Keratinocyte (primary cell): ENCODE data around the gene STYK1. TPM values are rescaled to one million over a fixed set of nuclear protein-coding genes. Genes with fewer than 3 reads are reported as not detected.

Experiments
- DNase-seq: peaks from one replicate; pipeline ENCODE4 v3.0.0-alpha.2; 2011; ENCODE audit warnings: low read depth, missing footprints, low spot score
- FAIRE-seq: peaks from 2 replicates; lab custom pipeline; 2011; peaks lifted over from hg19 to GRCh38; lab: Jason Lieb, UNC
- H2AFZ ChIP-seq: 2 replicates; pipeline ENCODE4 v1.6.0; 2012; ENCODE audit warnings: low read length, control low read depth, inconsistent platforms; ENCODE audit not compliant: control insufficient read depth
- H3K27ac ChIP-seq: 2 replicates; pipeline ENCODE4 v1.5.1; 2011; ENCODE audit warnings: low read length; ENCODE audit not compliant: control insufficient read depth, insufficient read depth
- H3K27me3 ChIP-seq: 3 replicates; pipeline ENCODE4 v1.6.0; 2011; ENCODE audit warnings: low read length; ENCODE audit not compliant: control insufficient read depth, insufficient read depth; ENCODE audit errors: extremely low read depth
- H3K36me3 ChIP-seq, 2 experiments: 2 replicates in 1 of 2; 3 replicates in 1 of 2; pipeline ENCODE4 v1.5.1; 2011; ENCODE audit warnings: low read length in 2 of 2, mild to moderate bottlenecking in 1 of 2; ENCODE audit not compliant: control insufficient read depth in 2 of 2, insufficient read depth in 2 of 2; ENCODE audit errors: extremely low read depth in 1 of 2
- H3K4me1 ChIP-seq: 3 replicates; pipeline ENCODE4 v1.5.1; 2011; ENCODE audit warnings: low read length; ENCODE audit not compliant: control insufficient read depth, insufficient read depth; ENCODE audit errors: extremely low read depth
- H3K4me2 ChIP-seq: 3 replicates; pipeline ENCODE4 v1.6.0; 2011; ENCODE audit warnings: low read depth, low read length; ENCODE audit not compliant: control insufficient read depth, insufficient read depth; ENCODE audit errors: extremely low read depth
- H3K4me3 ChIP-seq, 3 experiments: fragments of 200-600 bp in 1 of 3; sonication (generic) in 1 of 3; 2 replicates in 2 of 3; 3 replicates in 1 of 3; pipeline ENCODE4 v1.5.1; 2011 to 2016; ENCODE audit warnings: low read length in 3 of 3, mild to moderate bottlenecking in 3 of 3, control low read depth in 2 of 3, inconsistent platforms in 1 of 3, low read depth in 1 of 3, mixed read lengths in 1 of 3, mixed run types in 1 of 3, moderate library complexity in 1 of 3; ENCODE audit not compliant: control insufficient read depth in 2 of 3, insufficient read depth in 2 of 3; ENCODE audit errors: extremely low read depth in 1 of 3
- H3K79me2 ChIP-seq: 2 replicates; pipeline ENCODE4 v1.6.0; 2012; ENCODE audit warnings: low read length; ENCODE audit not compliant: control insufficient read depth, insufficient read depth
- H3K9ac ChIP-seq: 3 replicates; pipeline ENCODE4 v1.6.0; 2011; ENCODE audit warnings: low read length; ENCODE audit not compliant: control insufficient read depth, insufficient read depth; ENCODE audit errors: extremely low read depth
- H3K9me1 ChIP-seq: 3 replicates; pipeline ENCODE4 v1.6.0; 2011; ENCODE audit warnings: low read length; ENCODE audit not compliant: control insufficient read depth, insufficient read depth; ENCODE audit errors: extremely low read depth
- H3K9me3 ChIP-seq: 2 replicates; pipeline ENCODE4 v1.5.1; 2012; ENCODE audit warnings: low read depth, low read length; ENCODE audit not compliant: control insufficient read depth
- H4K20me1 ChIP-seq: 3 replicates; pipeline ENCODE4 v1.6.0; 2011; ENCODE audit warnings: low read length; ENCODE audit not compliant: control insufficient read depth, insufficient read depth; ENCODE audit errors: extremely low read depth
- CTCF ChIP-seq, 3 experiments: IDR thresholded peaks in 1 of 3; conservative IDR thresholded peaks in 1 of 3; optimal IDR thresholded peaks in 1 of 3; 2 replicates in 2 of 3; 3 replicates in 1 of 3; pipeline versions ENCODE3 to v1.5.1; 2011; ENCODE audit warnings: low read length in 3 of 3, mild to moderate bottlenecking in 3 of 3, moderate library complexity in 2 of 3, control low read depth in 1 of 3, inconsistent platforms in 1 of 3; ENCODE audit not compliant: insufficient read depth in 2 of 3; ENCODE audit errors: extremely low read depth in 1 of 3
- EZH2 ChIP-seq: IDR thresholded peaks from one replicate; pipeline ENCODE4 v1.6.1; 2012; ENCODE audit warnings: inconsistent platforms, mild to moderate bottlenecking, low read length, moderate library complexity
- dilution Hi-C: fragments of 300-500 bp; cut with MboI; formaldehyde crosslinking; loops from one replicate; pipeline ENCODE4 v1.7.0; 2020; ENCODE audit warnings: low sequenced_read_pairs; ENCODE audit not compliant: extremely low pct_ligation_motif_present
- polyA plus RNA-seq, 5 experiments: library from polyadenylated mRNA; depleted of rRNA in 3 of 5; stranded (reverse) in 3 of 5; stranded (forward) in 1 of 5; unstranded in 1 of 5; fragments of >200 nt; gene quantifications; 1 replicate in 1 of 5; 2 replicates in 3 of 5; 3 replicates in 1 of 5; pipeline versions ENCODE4 v1.2.1 to v1.2.3, GENCODE V29; 2011 to 2012; ENCODE audit warnings: missing spikeins in 2 of 5, low read depth in 1 of 5, low replicate concordance in 1 of 5

Gene STYK1
- polyA plus RNA-seq, 1 donor (not counting 4 experiments of a cell fraction or from before 2014, with no cell fraction given), result 2.8 TPM

GRCh38 chr12:10635306-10635705 lies 38.5 kb downstream of the STYK1 start:
- dilution Hi-C loops, result no loop called here
- H3K4me2 ChIP-seq, result no peak overlapping the region

GRCh38 chr12:10634427-10634826 lies 39.4 kb downstream of the STYK1 start:
- Histone ChIP-seq H3K9ac (no peak overlapping the region), H3K4me3 (no peak overlapping the region), H3K9me1 (no peaks in the 10 kb centered on the region), H2AFZ (no peak overlapping the region), H3K27me3 (no peaks in the 10 kb centered on the region), H3K36me3 (peaks cover 0 to 3% of the 10 kb centered on the region in 2 experiments), H3K79me2 (no peaks in the 10 kb centered on the region), H3K4me2 (no peak overlapping the region), H3K9me3 (no peaks in the 10 kb centered on the region), H4K20me1 (no peaks in the 10 kb centered on the region), H3K27ac (no peak overlapping the region), H3K4me1 (peaks cover 2% of the 10 kb centered on the region)
- DNase-seq (no peak), FAIRE-seq (no peak)
- no peak for TF ChIP-seq EZH2
- TF ChIP-seq CTCF (optimal IDR thresholded peaks at IDR 0.05 in 1 of 3, IDR thresholded peaks at IDR 0.05 in 1 of 3, conservative IDR thresholded peaks at IDR 0.05 in 1 of 3; ENCODE audit: extremely low read depth in 1 of 3, insufficient read depth in 2 of 3, low read length in 3 of 3), result no peak
- dilution Hi-C loops, result no loop called here

More at GRCh38 chr12:10635306-10635705, 38.5 kb downstream of the STYK1 start:
- H3K27me3 ChIP-seq, result no peaks in the 10 kb centered on the region
- H3K4me3 ChIP-seq, result no peak overlapping the region
- TF ChIP-seq CTCF (optimal IDR thresholded peaks at IDR 0.05 in 1 of 3, IDR thresholded peaks at IDR 0.05 in 1 of 3, conservative IDR thresholded peaks at IDR 0.05 in 1 of 3; ENCODE audit: extremely low read depth in 1 of 3, insufficient read depth in 2 of 3, low read length in 3 of 3) (no peak), EZH2 (no peak)
- peaks cover 2 to 3% of the 10 kb centered on the region in 2 experiments for H3K36me3 ChIP-seq
- no peaks in the 10 kb centered on the region for H3K9me3 ChIP-seq
- no peaks in the 10 kb centered on the region for H3K9me1 ChIP-seq
- H3K27ac ChIP-seq, result no peak overlapping the region
- no peak overlapping the region for H2AFZ ChIP-seq
- no peaks in the 10 kb centered on the region for H4K20me1 ChIP-seq
- H3K79me2 ChIP-seq, result no peaks in the 10 kb centered on the region
- FAIRE-seq (no peak), DNase-seq (no peak)
- H3K4me1 ChIP-seq, result peaks cover 2% of the 10 kb centered on the region
- no peak overlapping the region for H3K9ac ChIP-seq
